ENCODE measurements around the gene GOLGA5. TPM values are rescaled to one million over a fixed set of nuclear protein-coding genes. Genes with fewer than 3 reads are reported as not detected.

Gene GOLGA5
- total RNA-seq, 4 donors from 2014 or later = 25.7 to 47.4 (median 33.3) TPM

DNA sequence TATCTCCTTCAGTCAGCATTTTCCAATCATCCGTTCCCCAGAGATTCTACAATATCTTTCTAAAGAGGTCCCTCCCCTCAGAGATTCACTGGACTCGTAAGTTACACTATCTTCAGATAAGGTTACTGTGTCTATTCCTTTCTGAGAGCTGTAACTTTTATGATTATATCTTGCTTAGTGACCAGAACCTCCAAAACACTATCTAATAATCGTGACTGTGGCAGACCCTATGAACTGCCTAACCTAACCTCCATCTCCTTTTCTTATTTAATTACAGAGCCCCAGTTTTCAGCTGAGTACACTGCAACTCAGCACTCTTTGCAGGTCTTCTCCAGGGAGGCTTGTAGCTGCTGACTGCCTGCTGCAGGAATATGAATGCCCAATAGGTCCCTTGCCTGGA, 90.3 kb downstream of the GOLGA5 start:
- no peak for DNase-seq (ENCODE audit: low spot score)
- TF ChIP-seq, protein P1, sequence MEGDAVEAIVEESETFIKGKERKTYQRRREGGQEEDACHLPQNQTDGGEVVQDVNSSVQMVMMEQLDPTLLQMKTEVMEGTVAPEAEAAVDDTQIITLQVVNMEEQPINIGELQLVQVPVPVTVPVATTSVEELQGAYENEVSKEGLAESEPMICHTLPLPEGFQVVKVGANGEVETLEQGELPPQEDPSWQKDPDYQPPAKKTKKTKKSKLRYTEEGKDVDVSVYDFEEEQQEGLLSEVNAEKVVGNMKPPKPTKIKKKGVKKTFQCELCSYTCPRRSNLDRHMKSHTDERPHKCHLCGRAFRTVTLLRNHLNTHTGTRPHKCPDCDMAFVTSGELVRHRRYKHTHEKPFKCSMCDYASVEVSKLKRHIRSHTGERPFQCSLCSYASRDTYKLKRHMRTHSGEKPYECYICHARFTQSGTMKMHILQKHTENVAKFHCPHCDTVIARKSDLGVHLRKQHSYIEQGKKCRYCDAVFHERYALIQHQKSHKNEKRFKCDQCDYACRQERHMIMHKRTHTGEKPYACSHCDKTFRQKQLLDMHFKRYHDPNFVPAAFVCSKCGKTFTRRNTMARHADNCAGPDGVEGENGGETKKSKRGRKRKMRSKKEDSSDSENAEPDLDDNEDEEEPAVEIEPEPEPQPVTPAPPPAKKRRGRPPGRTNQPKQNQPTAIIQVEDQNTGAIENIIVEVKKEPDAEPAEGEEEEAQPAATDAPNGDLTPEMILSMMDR (IDR thresholded peaks at IDR 0.05) = no peak
- no peak for ATAC-seq (ENCODE audit: low FRiP score)

DNA sequence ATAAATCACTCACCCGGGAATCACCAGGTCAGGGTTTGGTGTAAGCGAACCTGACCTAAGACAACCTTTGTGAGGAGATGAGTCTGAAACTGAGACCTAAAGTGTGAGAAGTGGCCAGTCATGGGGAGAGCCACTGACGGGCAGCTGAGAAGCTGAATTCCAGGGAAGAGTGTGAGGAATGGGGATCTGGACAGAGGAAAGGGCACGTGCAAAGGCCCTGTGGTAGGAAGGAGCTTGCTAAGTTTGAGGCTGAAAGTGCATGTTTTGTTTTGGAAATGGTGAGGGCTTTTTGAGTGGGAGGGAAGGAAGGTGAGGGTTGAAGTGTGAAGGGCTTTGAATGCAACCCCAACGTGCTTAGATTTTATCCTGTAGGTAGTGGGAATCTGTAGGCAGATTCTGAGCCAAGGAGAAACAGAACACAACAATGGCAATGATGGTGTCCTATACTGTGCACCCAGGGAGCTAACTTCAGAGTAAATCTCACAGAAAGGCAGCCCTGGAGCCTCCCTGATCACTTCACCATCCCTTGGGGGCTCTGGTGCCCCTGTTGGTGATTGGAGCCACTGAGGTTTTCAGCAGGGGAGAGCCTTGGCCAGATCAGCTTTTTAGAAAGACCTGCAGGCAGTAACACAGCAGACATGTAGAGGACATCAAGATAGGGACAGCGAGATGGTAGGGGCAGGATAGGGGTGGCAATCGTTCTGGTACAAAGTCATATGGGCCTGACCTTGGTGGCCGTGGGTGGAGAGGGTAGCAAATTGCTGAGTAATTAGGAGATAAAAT, 91.4 kb downstream of the GOLGA5 start:
- DNase-seq (ENCODE audit: low spot score) (no peak), ATAC-seq (ENCODE audit: low FRiP score) (no peak)

DNA sequence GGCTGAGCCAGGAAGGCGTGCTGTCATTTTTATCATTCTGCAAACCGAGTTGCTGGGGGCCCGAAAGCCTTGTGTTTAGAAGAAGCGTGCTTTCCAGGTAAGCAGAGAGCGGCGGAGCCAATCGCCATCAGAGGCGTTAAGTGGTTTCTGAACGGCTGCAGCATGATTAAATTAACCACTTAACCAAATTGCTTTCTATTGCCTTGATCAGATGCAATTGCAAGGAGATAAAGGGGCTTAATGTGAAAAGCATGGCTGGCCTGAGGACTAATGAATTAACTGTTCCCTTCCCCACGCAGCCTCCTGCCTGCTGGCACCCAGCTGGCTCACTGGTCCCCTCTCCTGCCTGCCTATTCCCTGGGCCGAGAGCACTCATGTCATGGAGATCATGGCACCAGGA, 92.2 kb downstream of the GOLGA5 start:
- no peak for DNase-seq (ENCODE audit: low spot score)
- TF ChIP-seq, protein P1 (IDR thresholded peaks at IDR 0.05) = no peak
- no peak for ATAC-seq (ENCODE audit: low FRiP score)

More for the DNA sequence above, 91.4 kb downstream of the GOLGA5 start:
- TF ChIP-seq, protein P1 (IDR thresholded peaks at IDR 0.05) = no peak

DNA sequence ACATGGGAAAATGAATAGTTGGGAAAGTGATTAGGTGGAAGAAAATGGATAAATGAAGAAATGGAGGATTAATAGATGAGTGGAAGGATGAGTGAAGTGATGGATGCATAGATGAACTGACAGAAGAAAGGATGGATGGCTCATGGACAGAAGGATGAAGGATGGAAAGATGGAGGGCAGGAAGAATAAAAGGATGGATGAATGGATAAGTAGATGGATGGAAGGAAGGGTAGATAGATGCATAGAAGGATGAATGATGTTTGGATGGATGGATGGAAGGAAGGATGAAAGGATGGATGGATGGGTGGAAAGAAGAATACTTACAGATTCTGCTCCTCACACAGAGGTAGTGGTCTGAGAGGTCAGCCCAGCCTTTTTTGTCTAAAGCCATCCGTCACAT, 93.1 kb downstream of the GOLGA5 start:
- TF ChIP-seq, protein P1 (IDR thresholded peaks at IDR 0.05) = no peak
- ATAC-seq (ENCODE audit: low FRiP score) = no peak

DNA sequence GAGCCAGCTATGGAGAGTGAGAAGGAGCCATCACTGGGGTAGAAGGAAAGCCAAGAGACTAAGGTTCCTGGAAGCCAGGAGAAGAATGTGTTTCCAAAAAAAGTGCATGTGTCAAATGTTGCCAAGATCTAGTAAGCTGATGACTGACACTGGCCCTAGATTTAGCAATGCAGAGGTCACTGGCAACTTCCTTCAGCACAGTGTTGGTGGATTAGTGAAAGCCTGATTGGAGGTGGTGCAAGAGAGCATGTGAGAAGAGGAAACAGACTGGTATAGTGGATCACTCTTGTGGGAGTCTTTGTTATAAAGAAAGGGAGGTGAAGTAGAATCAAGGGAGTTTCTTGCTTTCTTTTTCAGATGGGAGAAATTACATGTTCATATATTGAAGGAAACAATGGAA, 94.8 kb downstream of the GOLGA5 start:
- TF ChIP-seq, protein P1 (IDR thresholded peaks at IDR 0.05) = no peak
- no peak for DNase-seq (ENCODE audit: low spot score)
- no peak for ATAC-seq (ENCODE audit: low FRiP score)

More for the DNA sequence above, 93.1 kb downstream of the GOLGA5 start:
- no peak for DNase-seq (ENCODE audit: low spot score)

Other genes with a start within 250 kb of the GOLGA5 start
- 100 to 1,000 TPM; 161 to 193 (median 175) TPM for gene LGMN, start 45.7 kb upstream of the GOLGA5 start, total RNA-seq
- under 1 TPM in 1 of 4 donors, not detected in 3; 0.69 TPM for gene CHGA, start 128.8 kb downstream of the GOLGA5 start, total RNA-seq

All from omental fat pad (tissue), 4 donors.